HCT116 (cell line): ENCODE results near the gene KRTAP10-7. TPM values are rescaled to one million over a fixed set of nuclear protein-coding genes. Genes with fewer than 3 reads are reported as not detected.

Experiments
- ATAC-seq: fragments of 200-7000 bp; cut with Tn5 transposase; 2 replicates; pipeline ENCODE4 v1.9.1; 2020; ENCODE audit warnings: mild to moderate bottlenecking, moderate library complexity
- BruUV-seq: library from RNA; stranded (reverse); fragments of 400-500 nt; replicated peaks from 2 replicates; lab custom pipeline; 2021; lab: Mats Ljungman, UMichigan
- CTCF ChIA-PET: fragments of 300-600 bp; sonication (Branson Sonifier 250); formaldehyde crosslinking; loops from one replicate; lab custom pipeline; 2021; ENCODE audit warnings: antibody characterized with exemption; lab: Charles Lee
- POLR2A ChIA-PET: fragments of 300-600, 350-600 bp; sonication (Branson Sonifier 250); formaldehyde crosslinking; loops from one replicate; lab custom pipeline; 2021; ENCODE audit warnings: antibody characterized with exemption; lab: Charles Lee
- RAD21 ChIA-PET, 2 experiments: fragments of 300-600 bp; sonication (Branson Sonifier 250); formaldehyde crosslinking; loops; one replicate each; lab custom pipeline; 2023; ENCODE audit warnings: low total read pairs in 2 of 2; ENCODE audit not compliant: uncharacterized antibody in 2 of 2, unreplicated experiment in 2 of 2, low non-redundant PET in 1 of 2; lab: Charles Lee
- DNase-seq: peaks from one replicate; pipeline ENCODE4 v3.0.0-alpha.2; 2010; ENCODE audit warnings: low read depth, low spot score
- H2AFZ ChIP-seq: fragments of 200-600 bp; shearing (Covaris generic), sonication (generic); 2 replicates; pipeline ENCODE4 v1.6.1; 2017; ENCODE audit warnings: low read depth, mixed run types, mixed read lengths, antibody characterized with exemption, low read length; ENCODE audit not compliant: poor library complexity, severe bottlenecking
- H3K27ac ChIP-seq: 2 replicates; pipeline ENCODE4 v1.5.1; 2012; ENCODE audit warnings: low read depth, low read length
- H3K27me3 ChIP-seq: fragments of 200-600 bp; sonication (generic); 2 replicates; pipeline ENCODE4 v1.6.1; 2016; ENCODE audit warnings: mixed run types, low read length, mixed read lengths; ENCODE audit not compliant: insufficient read depth
- H3K36me3 ChIP-seq, 2 experiments: fragments of 200-500 bp in 1 of 2; fragments of 200-600 bp in 1 of 2; sonication (Bioruptor generic) in 1 of 2; sonication (generic) in 1 of 2; 2 replicates each; pipeline versions ENCODE4 v1.5.1 to v1.6.1; 2014 to 2016; ENCODE audit warnings: low read length in 2 of 2, inconsistent platforms in 1 of 2, mixed read lengths in 1 of 2, mixed run types in 1 of 2; ENCODE audit not compliant: insufficient read depth in 2 of 2, control insufficient read depth in 1 of 2
- H3K4me1 ChIP-seq, 2 experiments: fragments of 200-600 bp in 1 of 2; sonication (generic) in 1 of 2; 2 replicates each; pipeline versions ENCODE4 v1.5.1 to v1.6.1; 2012 to 2017; ENCODE audit warnings: low read length in 2 of 2, inconsistent platforms in 1 of 2, mild to moderate bottlenecking in 1 of 2, mixed read lengths in 1 of 2, mixed run types in 1 of 2, moderate library complexity in 1 of 2; ENCODE audit not compliant: insufficient read depth in 2 of 2, control insufficient read depth in 1 of 2
- H3K4me2 ChIP-seq: fragments of 200-600 bp; sonication (generic); 2 replicates; pipeline ENCODE4 v1.6.1; 2017; ENCODE audit warnings: mixed run types, low read length, mixed read lengths
- H3K4me3 ChIP-seq, 2 experiments: fragments of 200-600 bp in 1 of 2; sonication (generic) in 1 of 2; replicated peaks in 1 of 2; 2 replicates each; pipeline ENCODE4 v1.5.1; 2011 to 2016; ENCODE audit warnings: low read length in 2 of 2, control low read depth in 1 of 2, low read depth in 1 of 2, mild to moderate bottlenecking in 1 of 2, mixed read lengths in 1 of 2, mixed run types in 1 of 2
- H3K79me2 ChIP-seq: fragments of 200-600 bp; sonication (generic); 2 replicates; pipeline ENCODE4 v1.6.1; 2017; ENCODE audit warnings: mild to moderate bottlenecking, mixed run types, low read length, moderate library complexity, mixed read lengths; ENCODE audit not compliant: insufficient read depth
- H3K9ac ChIP-seq: fragments of 200-600 bp; sonication (generic); 2 replicates; pipeline ENCODE4 v1.6.1; 2016; ENCODE audit warnings: low read length, mixed read lengths
- H3K9me2 ChIP-seq: fragments of 200-600 bp; sonication (generic), shearing (Covaris generic); 2 replicates; pipeline ENCODE4 v1.6.1; 2017; ENCODE audit warnings: mixed run types, mild to moderate bottlenecking, moderate library complexity; ENCODE audit not compliant: insufficient read depth
- H3K9me3 ChIP-seq, 2 experiments: fragments of 200-500 bp in 1 of 2; fragments of 200-600 bp in 1 of 2; sonication (Bioruptor generic) in 1 of 2; sonication (generic) in 1 of 2; 2 replicates each; pipeline ENCODE4 v1.6.1; 2014 to 2017; ENCODE audit warnings: low read length in 2 of 2, mixed read lengths in 2 of 2, inconsistent platforms in 1 of 2, low read depth in 1 of 2, mild to moderate bottlenecking in 1 of 2, mixed run types in 1 of 2, moderate library complexity in 1 of 2; ENCODE audit not compliant: control insufficient read depth in 1 of 2, insufficient read depth in 1 of 2
- H4K20me1 ChIP-seq: fragments of 200-600 bp; sonication (generic), shearing (Covaris generic); 2 replicates; pipeline ENCODE4 v1.6.1; 2017; ENCODE audit warnings: mixed run types, mild to moderate bottlenecking, moderate library complexity; ENCODE audit not compliant: insufficient read depth
- FOSL1 ChIP-seq: IDR thresholded peaks from 2 replicates; pipeline ENCODE4 v1.6.1; 2012; ENCODE audit warnings: low read depth
- SRF ChIP-seq: IDR thresholded peaks from 2 replicates; pipeline ENCODE4 v1.6.1; 2012; ENCODE audit warnings: low read depth
- TCF7L2 ChIP-seq: IDR thresholded peaks from 2 replicates; pipeline ENCODE4 v1.7.0; 2011; ENCODE audit warnings: borderline replicate concordance, inconsistent platforms; ENCODE audit not compliant: insufficient read depth, insufficient read length; ENCODE audit errors: extremely low read depth
- ZNF274 ChIP-seq: fragments of 200-500 bp; sonication (Bioruptor generic); IDR thresholded peaks from 2 replicates; pipeline ENCODE4 v1.6.1; 2014; ENCODE audit warnings: mild to moderate bottlenecking, low read depth, low read length, inconsistent platforms
- intact Hi-C: fragments of 100-400 bp; cut with micrococcal nuclease; formaldehyde crosslinking; loops from 2 replicates; pipeline ENCODE4 v1.10.0; 2022
- total RNA-seq: library from RNA; stranded (reverse); gene quantifications from one replicate; pipeline ENCODE4 v1.2.1, GENCODE V29; 2021; ENCODE audit not compliant: unreplicated experiment
- TF ChIP-seq, protein P1 (sequence below): IDR thresholded peaks from 2 replicates; pipeline ENCODE4 v1.6.1; 2012
- TF ChIP-seq, protein P2 (sequence below): IDR thresholded peaks from 2 replicates; pipeline ENCODE4 v1.6.1; 2012; ENCODE audit warnings: low read depth

Gene KRTAP10-7
- total RNA-seq, 1 experiment from 2014 or later = not detected

DNA sequence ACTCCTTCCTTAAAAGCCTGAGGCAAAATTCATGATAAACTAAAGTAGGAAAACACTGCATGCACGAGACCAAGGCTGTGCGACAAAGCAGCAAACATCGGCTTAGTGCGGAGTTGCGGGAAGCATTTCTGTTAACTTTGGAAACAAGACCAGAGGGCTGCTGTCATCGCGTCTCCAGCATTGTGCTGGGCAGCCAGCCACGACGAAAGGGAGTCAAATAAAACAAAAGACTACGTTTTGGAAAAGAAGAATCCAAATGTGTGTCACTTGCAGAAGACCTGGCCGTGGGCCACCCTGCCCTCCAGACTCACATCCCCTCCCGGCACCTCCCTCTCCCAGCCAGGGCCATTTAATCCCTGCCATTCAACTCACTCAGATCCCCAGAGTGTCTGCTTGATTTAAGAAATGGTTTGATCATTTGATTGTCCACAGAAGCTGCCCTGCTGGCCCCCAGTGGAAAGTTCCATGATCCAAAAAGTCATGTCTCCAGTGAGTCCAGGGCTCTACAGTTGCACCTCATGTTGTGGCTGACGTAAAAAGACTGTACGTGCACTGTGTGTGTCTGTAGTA, 43.4 kb downstream of the KRTAP10-7 start:
- intact Hi-C loops = no loop called here
- Histone ChIP-seq H3K4me1 (no peaks in the 10 kb centered on the region), H4K20me1 (no peaks in the 10 kb centered on the region), H3K4me3 (no peak overlapping the region), H3K27ac (no peak overlapping the region), H3K27me3 (peaks cover 6% of the 10 kb centered on the region; the same call in 1 of the 2 replicates), H3K9ac (no peak overlapping the region), H2AFZ (no peak overlapping the region), H3K9me2 (no peaks in the 10 kb centered on the region), H3K79me2 (no peaks in the 10 kb centered on the region), H3K36me3 (no peaks in the 10 kb centered on the region), H3K9me3 (peaks cover 6 to 17% of the 10 kb centered on the region in 2 experiments; a peak in 2 of 4 replicates), H3K4me2 (no peak overlapping the region)
- DNase-seq (no peak), ATAC-seq (no peak)
- POLR2A ChIA-PET = no interaction called here
- RAD21 ChIA-PET = no interaction called here
- CTCF ChIA-PET = no interaction called here
- no TSS peak for BruUV-seq
- TF ChIP-seq FOSL1 (no peak), ZNF274 (no peak), SRF (no peak), TCF7L2 (no peak)
- TF ChIP-seq, protein P1, sequence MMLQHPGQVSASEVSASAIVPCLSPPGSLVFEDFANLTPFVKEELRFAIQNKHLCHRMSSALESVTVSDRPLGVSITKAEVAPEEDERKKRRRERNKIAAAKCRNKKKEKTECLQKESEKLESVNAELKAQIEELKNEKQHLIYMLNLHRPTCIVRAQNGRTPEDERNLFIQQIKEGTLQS = no peak
- TF ChIP-seq, protein P2, sequence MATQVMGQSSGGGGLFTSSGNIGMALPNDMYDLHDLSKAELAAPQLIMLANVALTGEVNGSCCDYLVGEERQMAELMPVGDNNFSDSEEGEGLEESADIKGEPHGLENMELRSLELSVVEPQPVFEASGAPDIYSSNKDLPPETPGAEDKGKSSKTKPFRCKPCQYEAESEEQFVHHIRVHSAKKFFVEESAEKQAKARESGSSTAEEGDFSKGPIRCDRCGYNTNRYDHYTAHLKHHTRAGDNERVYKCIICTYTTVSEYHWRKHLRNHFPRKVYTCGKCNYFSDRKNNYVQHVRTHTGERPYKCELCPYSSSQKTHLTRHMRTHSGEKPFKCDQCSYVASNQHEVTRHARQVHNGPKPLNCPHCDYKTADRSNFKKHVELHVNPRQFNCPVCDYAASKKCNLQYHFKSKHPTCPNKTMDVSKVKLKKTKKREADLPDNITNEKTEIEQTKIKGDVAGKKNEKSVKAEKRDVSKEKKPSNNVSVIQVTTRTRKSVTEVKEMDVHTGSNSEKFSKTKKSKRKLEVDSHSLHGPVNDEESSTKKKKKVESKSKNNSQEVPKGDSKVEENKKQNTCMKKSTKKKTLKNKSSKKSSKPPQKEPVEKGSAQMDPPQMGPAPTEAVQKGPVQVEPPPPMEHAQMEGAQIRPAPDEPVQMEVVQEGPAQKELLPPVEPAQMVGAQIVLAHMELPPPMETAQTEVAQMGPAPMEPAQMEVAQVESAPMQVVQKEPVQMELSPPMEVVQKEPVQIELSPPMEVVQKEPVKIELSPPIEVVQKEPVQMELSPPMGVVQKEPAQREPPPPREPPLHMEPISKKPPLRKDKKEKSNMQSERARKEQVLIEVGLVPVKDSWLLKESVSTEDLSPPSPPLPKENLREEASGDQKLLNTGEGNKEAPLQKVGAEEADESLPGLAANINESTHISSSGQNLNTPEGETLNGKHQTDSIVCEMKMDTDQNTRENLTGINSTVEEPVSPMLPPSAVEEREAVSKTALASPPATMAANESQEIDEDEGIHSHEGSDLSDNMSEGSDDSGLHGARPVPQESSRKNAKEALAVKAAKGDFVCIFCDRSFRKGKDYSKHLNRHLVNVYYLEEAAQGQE = no peak
